H1 (cell line): ENCODE measurements around the gene WNT9B. TPM values are rescaled to one million over a fixed set of nuclear protein-coding genes. Genes with fewer than 3 reads are reported as not detected.

Experiments
- CTCF ChIA-PET: fragments of 300-600 bp; sonication (Branson Sonifier 250); formaldehyde crosslinking; loops from one replicate; lab custom pipeline; 2021; ENCODE audit not compliant: partially characterized antibody; lab: Charles Lee
- POLR2A ChIA-PET: fragments of 300-600 bp; sonication (Branson Sonifier 250); formaldehyde crosslinking; loops from one replicate; lab custom pipeline; 2021; ENCODE audit warnings: inconsistent platforms; ENCODE audit not compliant: partially characterized antibody; lab: Charles Lee
- DNase-seq, 2 experiments: peaks; one replicate each; pipeline versions ENCODE4 v3.0.0 to v3.0.0-alpha.2; 2010 to 2022; ENCODE audit warnings: low spot score in 2 of 2, low read depth in 1 of 2, mixed read lengths in 1 of 2
- FAIRE-seq: peaks from 2 replicates; lab custom pipeline; 2011; peaks lifted over from hg19 to GRCh38; lab: Jason Lieb, UNC
- H2AFZ ChIP-seq: 2 replicates; pipeline ENCODE4 v1.8.1; 2012; ENCODE audit warnings: low read length, inconsistent platforms
- H2AK5ac ChIP-seq: 2 replicates; pipeline ENCODE4 v1.6.1; 2013; ENCODE audit warnings: low read depth, low read length
- H2BK120ac ChIP-seq: replicated peaks from 2 replicates; pipeline ENCODE3; 2013; ENCODE audit warnings: low read depth, low read length, inconsistent platforms
- H2BK12ac ChIP-seq: 2 replicates; pipeline ENCODE4 v1.6.1; 2013; ENCODE audit warnings: low read depth, low read length
- H2BK15ac ChIP-seq: 2 replicates; pipeline ENCODE4 v1.6.1; 2013; ENCODE audit warnings: low read length
- H2BK20ac ChIP-seq: 2 replicates; pipeline ENCODE4 v1.6.1; 2013; ENCODE audit warnings: low read length
- H2BK5ac ChIP-seq: 2 replicates; pipeline ENCODE4 v1.6.1; 2013; ENCODE audit warnings: low read depth, low read length
- H3K14ac ChIP-seq: 2 replicates; pipeline ENCODE4 v1.6.1; 2013; ENCODE audit warnings: inconsistent platforms; ENCODE audit not compliant: insufficient read length
- H3K18ac ChIP-seq: 2 replicates; pipeline ENCODE4 v1.6.1; 2013; ENCODE audit warnings: low read length; ENCODE audit errors: extremely low read depth
- H3K23ac ChIP-seq: 2 replicates; pipeline ENCODE4 v1.6.1; 2013; ENCODE audit warnings: inconsistent platforms; ENCODE audit not compliant: insufficient read length
- H3K23me2 ChIP-seq: 2 replicates; pipeline ENCODE4 v1.6.1; 2013; ENCODE audit warnings: low read depth, low read length
- H3K27ac ChIP-seq: 2 replicates; pipeline ENCODE4 v1.6.1; 2011; ENCODE audit warnings: low read depth, low read length, inconsistent platforms
- H3K27me3 ChIP-seq, 4 experiments: replicated peaks in 1 of 4; 1 replicate in 1 of 4; 2 replicates in 3 of 4; pipeline versions ENCODE4 v1.6.1 to v1.8.1; 2011 to 2013; ENCODE audit warnings: low read length in 3 of 4, mild to moderate bottlenecking in 3 of 4, inconsistent platforms in 2 of 4, mixed read lengths in 2 of 4, moderate library complexity in 1 of 4; ENCODE audit not compliant: control insufficient read depth in 3 of 4, insufficient read depth in 3 of 4; ENCODE audit errors: extremely low read depth in 1 of 4
- H3K36me3 ChIP-seq, 4 experiments: 2 replicates each; pipeline versions ENCODE4 v1.6.1 to v1.8.1; 2011 to 2013; ENCODE audit warnings: mild to moderate bottlenecking in 4 of 4, low read length in 3 of 4, moderate library complexity in 2 of 4, control low read depth in 1 of 4, inconsistent platforms in 1 of 4; ENCODE audit not compliant: insufficient read depth in 4 of 4, control insufficient read depth in 2 of 4
- H3K4ac ChIP-seq: replicated peaks from 2 replicates; pipeline ENCODE3; 2013; ENCODE audit warnings: low read length, low read depth, mixed read lengths, inconsistent platforms; ENCODE audit not compliant: insufficient read length
- H3K4me1 ChIP-seq, 4 experiments: replicated peaks in 1 of 4; 1 replicate in 1 of 4; 2 replicates in 3 of 4; pipeline versions ENCODE4 v1.6.1 to v1.8.1; 2011 to 2013; ENCODE audit warnings: low read length in 3 of 4, inconsistent platforms in 2 of 4, mixed read lengths in 1 of 4; ENCODE audit not compliant: insufficient read depth in 4 of 4, control insufficient read depth in 3 of 4
- H3K4me2 ChIP-seq, 2 experiments: 2 replicates each; pipeline versions ENCODE4 v1.6.1 to v1.8.1; 2011 to 2013; ENCODE audit warnings: low read depth in 2 of 2, low read length in 2 of 2, control low read depth in 1 of 2, inconsistent platforms in 1 of 2, mild to moderate bottlenecking in 1 of 2; ENCODE audit not compliant: insufficient read depth in 1 of 2
- H3K4me3 ChIP-seq, 4 experiments: fragments of 200-600, 300-600 bp in 1 of 4; sonication (generic), shearing (Covaris generic), sonication (Bioruptor Twin) in 1 of 4; 2 replicates each; pipeline versions ENCODE4 v1.5.1 to v1.8.1; 2011 to 2016; ENCODE audit warnings: low read length in 4 of 4, low read depth in 3 of 4, control low read depth in 2 of 4, inconsistent platforms in 2 of 4, mild to moderate bottlenecking in 2 of 4, mixed read lengths in 1 of 4, moderate library complexity in 1 of 4; ENCODE audit not compliant: insufficient read depth in 2 of 4; ENCODE audit errors: extremely low read depth in 1 of 4
- H3K56ac ChIP-seq: replicated peaks from 2 replicates; pipeline ENCODE3; 2013; ENCODE audit warnings: low read depth, mild to moderate bottlenecking, mixed read lengths, low read length, inconsistent platforms; ENCODE audit not compliant: insufficient read length
- H3K79me1 ChIP-seq: 2 replicates; pipeline ENCODE4 v1.6.1; 2013; ENCODE audit warnings: low read depth, low read length, control low read depth
- H3K79me2 ChIP-seq, 2 experiments: 2 replicates each; pipeline versions ENCODE4 v1.6.1 to v1.8.1; 2012 to 2013; ENCODE audit warnings: low read length in 2 of 2, mild to moderate bottlenecking in 2 of 2, inconsistent platforms in 1 of 2; ENCODE audit not compliant: insufficient read depth in 2 of 2, control insufficient read depth in 1 of 2
- H3K9ac ChIP-seq, 4 experiments: replicated peaks in 1 of 4; 1 replicate in 1 of 4; 2 replicates in 3 of 4; pipeline versions ENCODE4 v1.6.1 to v1.8.1; 2011 to 2013; ENCODE audit warnings: low read depth in 3 of 4, low read length in 3 of 4, control low read depth in 2 of 4, mild to moderate bottlenecking in 2 of 4, moderate library complexity in 2 of 4, inconsistent platforms in 1 of 4; ENCODE audit errors: extremely low read depth in 1 of 4
- H3K9me3 ChIP-seq, 2 experiments: 2 replicates each; pipeline versions ENCODE4 v1.6.1 to v1.8.1; 2012 to 2013; ENCODE audit warnings: mild to moderate bottlenecking in 2 of 2, moderate library complexity in 2 of 2, control low read depth in 1 of 2, inconsistent platforms in 1 of 2, low read depth in 1 of 2, low read length in 1 of 2, mixed read lengths in 1 of 2; ENCODE audit not compliant: insufficient read depth in 2 of 2
- H4K20me1 ChIP-seq, 2 experiments: replicated peaks in 1 of 2; 2 replicates each; pipeline versions ENCODE3 to v1.8.1; 2011 to 2013; ENCODE audit warnings: inconsistent platforms in 2 of 2, low read length in 2 of 2, mild to moderate bottlenecking in 1 of 2; ENCODE audit not compliant: insufficient read depth in 2 of 2, control insufficient read depth in 1 of 2
- H4K5ac ChIP-seq: 2 replicates; pipeline ENCODE4 v1.6.1; 2013; ENCODE audit warnings: low read length, low read depth, mixed read lengths, inconsistent platforms; ENCODE audit not compliant: insufficient read length
- H4K8ac ChIP-seq: 2 replicates; pipeline ENCODE4 v1.8.0; 2013; ENCODE audit warnings: mild to moderate bottlenecking, moderate library complexity, low read length, inconsistent platforms; ENCODE audit not compliant: insufficient read depth; ENCODE audit errors: extremely low read depth
- H4K91ac ChIP-seq: replicated peaks from 2 replicates; pipeline ENCODE3; 2013; ENCODE audit warnings: low read length, mixed read lengths, inconsistent platforms; ENCODE audit not compliant: insufficient read length
- WGBS, 2 experiments: shearing (Covaris generic) in 1 of 2; methylation state at CpG; one replicate each; pipeline versions ENCODE4 v1.1.6 to v1.1.7; 2013 to 2015; ENCODE audit warnings: low lambda C conversion rate in 2 of 2, mixed read lengths in 2 of 2, inconsistent platforms in 1 of 2, low coverage in 1 of 2, missing lambda C conversion rate in 1 of 2; ENCODE audit not compliant: insufficient replicate concordance in 2 of 2, insufficient coverage in 1 of 2, insufficient read length in 1 of 2; ENCODE audit errors: extremely low coverage in 1 of 2, missing lambda C conversion rate in 1 of 2; 5-methylcytosine and 5-hydroxymethylcytosine counted together
- polyA plus RNA-seq, 7 experiments: library from polyadenylated mRNA; depleted of rRNA in 3 of 7; stranded (reverse) in 5 of 7; unstranded in 2 of 7; fragments of >200 nt in 5 of 7; fragments of 200-250 nt in 2 of 7; gene quantifications; 1 replicate in 5 of 7; 2 replicates in 1 of 7; 4 replicates in 1 of 7; pipeline versions ENCODE4 v1.2.1 to v1.2.3, GENCODE V29; 2011 to 2013; ENCODE audit warnings: missing spikeins in 2 of 7, mixed read lengths in 2 of 7
- total RNA-seq: library from RNA; stranded (reverse); fragmentation: NEBNext Ultra II Directional; extraction: Animal tissue kit (Norgen Biotek cat#: 25700); gene quantifications from 2 replicates; pipeline ENCODE4 v1.2.1, GENCODE V29; 2021
- TF ChIP-seq, protein P1 (sequence below): IDR thresholded peaks from 2 replicates; pipeline ENCODE4 v1.6.1; 2012; ENCODE audit warnings: inconsistent platforms

WNT9B gene
- total and polyA plus RNA-seq, 2 of the 8 experiments (the other 6 are each of a cell fraction or from before 2014, with no cell fraction given): 0.21 TPM; not detected in 1

DNA sequence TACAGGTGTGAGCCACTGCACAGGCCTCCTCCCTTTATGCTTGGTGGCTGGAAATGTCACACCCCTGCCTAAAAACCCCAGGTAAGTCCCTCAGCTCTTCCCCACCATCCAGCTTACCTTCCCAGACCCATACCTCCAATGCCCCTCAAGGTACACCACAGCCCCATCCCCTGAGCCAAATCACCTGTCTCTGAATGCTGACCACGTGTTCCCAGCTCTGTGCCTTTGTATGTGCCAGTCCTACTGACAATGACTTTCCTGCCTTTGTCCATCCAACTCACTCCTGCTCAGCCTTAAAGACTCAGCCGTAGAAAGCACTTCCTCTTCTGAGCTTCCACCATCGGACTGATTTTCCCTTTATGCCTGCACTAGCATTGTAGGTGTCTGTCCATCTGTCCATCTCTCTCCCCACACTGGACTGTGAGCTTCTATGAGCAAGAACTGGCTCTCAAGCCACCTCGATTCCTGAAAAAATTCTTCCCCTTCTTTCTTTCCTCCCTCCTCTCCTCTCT lies 40.9 kb downstream of the WNT9B start:
- Histone ChIP-seq H3K36me3 (no peaks in the 10 kb centered on the region), H4K8ac (no peak overlapping the region), H3K14ac (no peak overlapping the region), H2BK12ac (no peak overlapping the region), H3K23ac (no peak overlapping the region), H3K79me2 (no peaks in the 10 kb centered on the region), H2BK20ac (no peak overlapping the region), H3K4me2 (no peak overlapping the region), H3K27ac (no peak overlapping the region), H4K91ac (no peak overlapping the region), H3K4ac (no peak overlapping the region), H3K4me3 (no peak overlapping the region), H2AFZ (no peak overlapping the region), H3K9me3 (no peaks in the 10 kb centered on the region), H3K9ac (no peak overlapping the region), H3K56ac (no peak overlapping the region), H2BK120ac (no peak overlapping the region), H2BK15ac (no peak overlapping the region), H4K20me1 (no peaks in the 10 kb centered on the region), H3K23me2 (no peaks in the 10 kb centered on the region), H3K18ac (no peak overlapping the region), H2BK5ac (no peak overlapping the region), H3K4me1 (peaks cover 0 to 8% (median 0%) of the 10 kb centered on the region in 4 experiments; a peak in 3 of 7 replicates), H4K5ac (no peak overlapping the region), H3K27me3 (no peaks in the 10 kb centered on the region), H2AK5ac (no peak overlapping the region), H3K79me1 (no peaks in the 10 kb centered on the region)
- ChIA-PET POLR2A (interaction anchor here (1.3 kb wide), 1 partner anchor 14 kb away, joined by 3 read pairs; no protein-coding TSS in a partner anchor), CTCF (interaction anchor here (1.3 to 1.6 kb wide), 2 partner anchors 16 to 50 kb away, joined by 3 to 11 read pairs; no protein-coding TSS in a partner anchor)
- DNase-seq (no peak), FAIRE-seq (no peak)
- 75% methylated on average over 4 of the region's 4 CpGs; no CpG with 5 or more reads in 1 of the 2 experiments for WGBS, 2 experiments
- TF ChIP-seq, protein P1, sequence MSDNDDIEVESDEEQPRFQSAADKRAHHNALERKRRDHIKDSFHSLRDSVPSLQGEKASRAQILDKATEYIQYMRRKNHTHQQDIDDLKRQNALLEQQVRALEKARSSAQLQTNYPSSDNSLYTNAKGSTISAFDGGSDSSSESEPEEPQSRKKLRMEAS: no peak
